H1 (cell line): Measurements from ENCODE around the gene PSD2. TPM values are rescaled to one million over a fixed set of nuclear protein-coding genes. Genes with fewer than 3 reads are reported as not detected.

Experiments
- CTCF ChIA-PET: fragments of 300-600 bp; sonication (Branson Sonifier 250); formaldehyde crosslinking; loops from one replicate; lab custom pipeline; 2021; ENCODE audit not compliant: partially characterized antibody; lab: Charles Lee
- POLR2A ChIA-PET: fragments of 300-600 bp; sonication (Branson Sonifier 250); formaldehyde crosslinking; loops from one replicate; lab custom pipeline; 2021; ENCODE audit warnings: inconsistent platforms; ENCODE audit not compliant: partially characterized antibody; lab: Charles Lee
- DNase-seq, 2 experiments: peaks; one replicate each; pipeline versions ENCODE4 v3.0.0 to v3.0.0-alpha.2; 2010 to 2022; ENCODE audit warnings: low spot score in 2 of 2, low read depth in 1 of 2, mixed read lengths in 1 of 2
- FAIRE-seq: peaks from 2 replicates; lab custom pipeline; 2011; peaks lifted over from hg19 to GRCh38; lab: Jason Lieb, UNC
- H2AFZ ChIP-seq: 2 replicates; pipeline ENCODE4 v1.8.1; 2012; ENCODE audit warnings: low read length, inconsistent platforms
- H2AK5ac ChIP-seq: 2 replicates; pipeline ENCODE4 v1.6.1; 2013; ENCODE audit warnings: low read depth, low read length
- H2BK120ac ChIP-seq: replicated peaks from 2 replicates; pipeline ENCODE3; 2013; ENCODE audit warnings: low read depth, low read length, inconsistent platforms
- H2BK12ac ChIP-seq: 2 replicates; pipeline ENCODE4 v1.6.1; 2013; ENCODE audit warnings: low read depth, low read length
- H2BK15ac ChIP-seq: 2 replicates; pipeline ENCODE4 v1.6.1; 2013; ENCODE audit warnings: low read length
- H2BK20ac ChIP-seq: 2 replicates; pipeline ENCODE4 v1.6.1; 2013; ENCODE audit warnings: low read length
- H2BK5ac ChIP-seq: 2 replicates; pipeline ENCODE4 v1.6.1; 2013; ENCODE audit warnings: low read depth, low read length
- H3K14ac ChIP-seq: 2 replicates; pipeline ENCODE4 v1.6.1; 2013; ENCODE audit warnings: inconsistent platforms; ENCODE audit not compliant: insufficient read length
- H3K18ac ChIP-seq: 2 replicates; pipeline ENCODE4 v1.6.1; 2013; ENCODE audit warnings: low read length; ENCODE audit errors: extremely low read depth
- H3K23ac ChIP-seq: 2 replicates; pipeline ENCODE4 v1.6.1; 2013; ENCODE audit warnings: inconsistent platforms; ENCODE audit not compliant: insufficient read length
- H3K23me2 ChIP-seq: 2 replicates; pipeline ENCODE4 v1.6.1; 2013; ENCODE audit warnings: low read depth, low read length
- H3K27ac ChIP-seq: 2 replicates; pipeline ENCODE4 v1.6.1; 2011; ENCODE audit warnings: low read depth, low read length, inconsistent platforms
- H3K27me3 ChIP-seq, 4 experiments: replicated peaks in 1 of 4; 1 replicate in 1 of 4; 2 replicates in 3 of 4; pipeline versions ENCODE4 v1.6.1 to v1.8.1; 2011 to 2013; ENCODE audit warnings: low read length in 3 of 4, mild to moderate bottlenecking in 3 of 4, inconsistent platforms in 2 of 4, mixed read lengths in 2 of 4, moderate library complexity in 1 of 4; ENCODE audit not compliant: control insufficient read depth in 3 of 4, insufficient read depth in 3 of 4; ENCODE audit errors: extremely low read depth in 1 of 4
- H3K36me3 ChIP-seq, 4 experiments: 2 replicates each; pipeline versions ENCODE4 v1.6.1 to v1.8.1; 2011 to 2013; ENCODE audit warnings: mild to moderate bottlenecking in 4 of 4, low read length in 3 of 4, moderate library complexity in 2 of 4, control low read depth in 1 of 4, inconsistent platforms in 1 of 4; ENCODE audit not compliant: insufficient read depth in 4 of 4, control insufficient read depth in 2 of 4
- H3K4ac ChIP-seq: replicated peaks from 2 replicates; pipeline ENCODE3; 2013; ENCODE audit warnings: low read length, low read depth, mixed read lengths, inconsistent platforms; ENCODE audit not compliant: insufficient read length
- H3K4me1 ChIP-seq, 4 experiments: replicated peaks in 1 of 4; 1 replicate in 1 of 4; 2 replicates in 3 of 4; pipeline versions ENCODE4 v1.6.1 to v1.8.1; 2011 to 2013; ENCODE audit warnings: low read length in 3 of 4, inconsistent platforms in 2 of 4, mixed read lengths in 1 of 4; ENCODE audit not compliant: insufficient read depth in 4 of 4, control insufficient read depth in 3 of 4
- H3K4me2 ChIP-seq, 2 experiments: 2 replicates each; pipeline versions ENCODE4 v1.6.1 to v1.8.1; 2011 to 2013; ENCODE audit warnings: low read depth in 2 of 2, low read length in 2 of 2, control low read depth in 1 of 2, inconsistent platforms in 1 of 2, mild to moderate bottlenecking in 1 of 2; ENCODE audit not compliant: insufficient read depth in 1 of 2
- H3K4me3 ChIP-seq, 4 experiments: fragments of 200-600, 300-600 bp in 1 of 4; sonication (generic), shearing (Covaris generic), sonication (Bioruptor Twin) in 1 of 4; 2 replicates each; pipeline versions ENCODE4 v1.5.1 to v1.8.1; 2011 to 2016; ENCODE audit warnings: low read length in 4 of 4, low read depth in 3 of 4, control low read depth in 2 of 4, inconsistent platforms in 2 of 4, mild to moderate bottlenecking in 2 of 4, mixed read lengths in 1 of 4, moderate library complexity in 1 of 4; ENCODE audit not compliant: insufficient read depth in 2 of 4; ENCODE audit errors: extremely low read depth in 1 of 4
- H3K56ac ChIP-seq: replicated peaks from 2 replicates; pipeline ENCODE3; 2013; ENCODE audit warnings: low read depth, mild to moderate bottlenecking, mixed read lengths, low read length, inconsistent platforms; ENCODE audit not compliant: insufficient read length
- H3K79me1 ChIP-seq: 2 replicates; pipeline ENCODE4 v1.6.1; 2013; ENCODE audit warnings: low read depth, low read length, control low read depth
- H3K79me2 ChIP-seq, 2 experiments: 2 replicates each; pipeline versions ENCODE4 v1.6.1 to v1.8.1; 2012 to 2013; ENCODE audit warnings: low read length in 2 of 2, mild to moderate bottlenecking in 2 of 2, inconsistent platforms in 1 of 2; ENCODE audit not compliant: insufficient read depth in 2 of 2, control insufficient read depth in 1 of 2
- H3K9ac ChIP-seq, 4 experiments: replicated peaks in 1 of 4; 1 replicate in 1 of 4; 2 replicates in 3 of 4; pipeline versions ENCODE4 v1.6.1 to v1.8.1; 2011 to 2013; ENCODE audit warnings: low read depth in 3 of 4, low read length in 3 of 4, control low read depth in 2 of 4, mild to moderate bottlenecking in 2 of 4, moderate library complexity in 2 of 4, inconsistent platforms in 1 of 4; ENCODE audit errors: extremely low read depth in 1 of 4
- H3K9me3 ChIP-seq, 2 experiments: 2 replicates each; pipeline versions ENCODE4 v1.6.1 to v1.8.1; 2012 to 2013; ENCODE audit warnings: mild to moderate bottlenecking in 2 of 2, moderate library complexity in 2 of 2, control low read depth in 1 of 2, inconsistent platforms in 1 of 2, low read depth in 1 of 2, low read length in 1 of 2, mixed read lengths in 1 of 2; ENCODE audit not compliant: insufficient read depth in 2 of 2
- H4K20me1 ChIP-seq, 2 experiments: replicated peaks in 1 of 2; 2 replicates each; pipeline versions ENCODE3 to v1.8.1; 2011 to 2013; ENCODE audit warnings: inconsistent platforms in 2 of 2, low read length in 2 of 2, mild to moderate bottlenecking in 1 of 2; ENCODE audit not compliant: insufficient read depth in 2 of 2, control insufficient read depth in 1 of 2
- H4K5ac ChIP-seq: 2 replicates; pipeline ENCODE4 v1.6.1; 2013; ENCODE audit warnings: low read length, low read depth, mixed read lengths, inconsistent platforms; ENCODE audit not compliant: insufficient read length
- H4K8ac ChIP-seq: 2 replicates; pipeline ENCODE4 v1.8.0; 2013; ENCODE audit warnings: mild to moderate bottlenecking, moderate library complexity, low read length, inconsistent platforms; ENCODE audit not compliant: insufficient read depth; ENCODE audit errors: extremely low read depth
- H4K91ac ChIP-seq: replicated peaks from 2 replicates; pipeline ENCODE3; 2013; ENCODE audit warnings: low read length, mixed read lengths, inconsistent platforms; ENCODE audit not compliant: insufficient read length
- ASH2L ChIP-seq: fragments of 200-600, 300-600 bp; sonication (generic); IDR thresholded peaks from one replicate; pipeline ENCODE4 v1.7.1; 2017; ENCODE audit warnings: low read length
- CBX5 ChIP-seq: fragments of 300-800, 300-1000 bp; sonication (generic); IDR thresholded peaks from 2 replicates; pipeline ENCODE4 v1.7.1; 2016; ENCODE audit warnings: antibody characterized with exemption, low read length, low read depth
- CEBPB ChIP-seq: IDR thresholded peaks from 2 replicates; pipeline ENCODE4 v1.6.1; 2012; ENCODE audit warnings: low read depth, low read length
- CREB1 ChIP-seq: IDR thresholded peaks from 2 replicates; pipeline ENCODE4 v1.6.1; 2012; ENCODE audit warnings: inconsistent platforms
- POLR2A ChIP-seq, 2 experiments: IDR thresholded peaks; 1 replicate in 1 of 2; 2 replicates in 1 of 2; pipeline ENCODE4 v1.6.1; 2011; ENCODE audit warnings: low read depth in 2 of 2, low read length in 2 of 2, mild to moderate bottlenecking in 2 of 2; ENCODE audit errors: control extremely low read depth in 1 of 2
- SP1 ChIP-seq: IDR thresholded peaks from 2 replicates; pipeline ENCODE4 v1.6.1; 2011; ENCODE audit warnings: low read depth, low read length
- SP2 ChIP-seq: IDR thresholded peaks from 2 replicates; pipeline ENCODE4 v1.6.1; 2012; ENCODE audit warnings: mild to moderate bottlenecking, low read length, inconsistent platforms
- SP4 ChIP-seq: IDR thresholded peaks from 2 replicates; pipeline ENCODE4 v1.6.1; 2012; ENCODE audit warnings: low read length, inconsistent platforms
- SRF ChIP-seq: IDR thresholded peaks from 2 replicates; pipeline ENCODE4 v1.6.1; 2011; ENCODE audit warnings: mild to moderate bottlenecking, low read depth, low read length, moderate library complexity
- SUZ12 ChIP-seq: fragments of 200-600 bp; sonication (generic); IDR thresholded peaks from 2 replicates; pipeline ENCODE4 v1.6.1; 2012; ENCODE audit warnings: mild to moderate bottlenecking, inconsistent platforms, low read length, moderate library complexity, mixed read lengths
- TAF7 ChIP-seq: optimal IDR thresholded peaks from 2 replicates; pipeline ENCODE3; 2011; ENCODE audit warnings: low read depth, mild to moderate bottlenecking, inconsistent platforms, low read length, moderate library complexity, borderline replicate concordance
- TCF12 ChIP-seq: IDR thresholded peaks from 2 replicates; pipeline ENCODE4 v1.6.1; 2011; ENCODE audit warnings: low read depth, mild to moderate bottlenecking, low read length
- WGBS, 2 experiments: shearing (Covaris generic) in 1 of 2; methylation state at CpG; one replicate each; pipeline versions ENCODE4 v1.1.6 to v1.1.7; 2013 to 2015; ENCODE audit warnings: low lambda C conversion rate in 2 of 2, mixed read lengths in 2 of 2, inconsistent platforms in 1 of 2, low coverage in 1 of 2, missing lambda C conversion rate in 1 of 2; ENCODE audit not compliant: insufficient replicate concordance in 2 of 2, insufficient coverage in 1 of 2, insufficient read length in 1 of 2; ENCODE audit errors: extremely low coverage in 1 of 2, missing lambda C conversion rate in 1 of 2; 5-methylcytosine and 5-hydroxymethylcytosine counted together
- polyA plus RNA-seq, 7 experiments: library from polyadenylated mRNA; depleted of rRNA in 3 of 7; stranded (reverse) in 5 of 7; unstranded in 2 of 7; fragments of >200 nt in 5 of 7; fragments of 200-250 nt in 2 of 7; gene quantifications; 1 replicate in 5 of 7; 2 replicates in 1 of 7; 4 replicates in 1 of 7; pipeline versions ENCODE4 v1.2.1 to v1.2.3, GENCODE V29; 2011 to 2013; ENCODE audit warnings: missing spikeins in 2 of 7, mixed read lengths in 2 of 7
- total RNA-seq: library from RNA; stranded (reverse); fragmentation: NEBNext Ultra II Directional; extraction: Animal tissue kit (Norgen Biotek cat#: 25700); gene quantifications from 2 replicates; pipeline ENCODE4 v1.2.1, GENCODE V29; 2021

PSD2 gene
- total and polyA plus RNA-seq, 2 of the 8 experiments (the other 6 are each of a cell fraction or from before 2014, with no cell fraction given): 0.06 to 0.14 TPM

DNA sequence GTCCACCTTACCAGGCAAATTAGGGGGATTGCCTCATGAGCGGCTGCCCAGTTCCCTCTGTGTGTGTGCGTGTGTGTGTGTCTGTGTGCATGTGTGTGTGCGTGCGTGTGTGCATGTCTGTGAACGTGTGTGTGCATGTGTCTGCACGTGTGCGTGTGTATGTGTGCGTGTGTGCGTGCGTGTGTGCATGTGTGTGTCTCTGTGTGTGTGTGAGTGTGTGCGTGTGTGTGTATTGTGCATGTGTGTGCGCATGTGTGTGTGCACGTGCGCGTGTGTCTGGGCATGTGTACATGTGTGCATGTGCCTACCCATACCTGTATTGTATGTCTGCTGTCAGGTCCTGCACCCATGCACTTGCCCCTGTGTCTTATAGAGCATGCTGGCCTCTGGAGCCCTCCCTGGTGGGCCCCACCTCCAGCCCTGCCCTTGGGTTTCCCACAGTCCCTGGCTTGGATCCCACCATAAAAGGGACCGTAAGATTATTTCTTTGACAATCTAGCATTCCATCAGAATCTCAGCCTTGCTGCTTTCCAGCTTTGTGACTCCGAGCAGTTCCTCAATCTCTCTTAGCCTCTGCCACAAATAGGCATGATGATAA lies 9.3 kb downstream of the PSD2 start:
- H4K20me1 ChIP-seq: peaks cover 0 to 4% of the 10 kb centered on the region in 2 experiments
- DNase-seq (no peak), FAIRE-seq (no peak)
- H3K79me1 ChIP-seq: no peaks in the 10 kb centered on the region
- no peak overlapping the region for H2BK120ac ChIP-seq
- no peak overlapping the region for H3K27ac ChIP-seq
- 0 out of 2 replicates have a peak overlapping the region, but pooled peaks have one; percentile 5 for H2BK5ac ChIP-seq
- no peak overlapping the region for H3K14ac ChIP-seq
- no peaks in the 10 kb centered on the region for H3K9me3 ChIP-seq
- CTCF ChIA-PET: interaction anchor here (1.3 to 9.2 kb wide), 10 partner anchors 7 to 171 kb away, joined by 4 to 68 read pairs (median 12); partner anchors contain the start of gene PSD2
- WGBS, 2 experiments: 90% methylated on average over 17 of the region's 17 CpGs; no CpG with 5 or more reads in 1 of the 2 experiments
- H4K5ac ChIP-seq: no peak overlapping the region
- no peak overlapping the region for H3K4me2 ChIP-seq
- no peaks in the 10 kb centered on the region for H3K23me2 ChIP-seq
- no peak overlapping the region for H2AFZ ChIP-seq
- no peak overlapping the region for H3K23ac ChIP-seq
- no peak overlapping the region for H2AK5ac ChIP-seq
- no peak for TF ChIP-seq SP1
- no peak for TF ChIP-seq SP2
- no peak for TF ChIP-seq SP4
- TF ChIP-seq SUZ12: no peak
- no peak for TF ChIP-seq POLR2A (IDR thresholded peaks at IDR 0.05; ENCODE audit: control extremely low read depth in 1 of 2, low read depth in 2 of 2, low read length in 2 of 2)
- no peak for TF ChIP-seq TCF12
- TF ChIP-seq SRF: no peak
- no peak for TF ChIP-seq CBX5
- TF ChIP-seq TAF7: no peak
- TF ChIP-seq ASH2L: no peak
- TF ChIP-seq CEBPB: no peak
- TF ChIP-seq CREB1: no peak
- no peak overlapping the region for H4K91ac ChIP-seq
- no peaks in the 10 kb centered on the region for H3K36me3 ChIP-seq
- no peak overlapping the region; the same call in 1 of the 2 replicates for H2BK15ac ChIP-seq
- POLR2A ChIA-PET: interaction anchor here (0.9 kb wide), 1 partner anchor 21 kb away, joined by 3 read pairs; no protein-coding TSS in a partner anchor
- H3K9ac ChIP-seq: no peak overlapping the region; a peak in 1 of 7 replicates
- H3K4me3 ChIP-seq: no peak overlapping the region
- H3K4ac ChIP-seq: no peak overlapping the region
- H3K56ac ChIP-seq: no peak overlapping the region
- no peak overlapping the region for H2BK12ac ChIP-seq
- H3K27me3 ChIP-seq: peaks cover 0 to 4% (median 1%) of the 10 kb centered on the region in 4 experiments; a peak in 3 of 7 replicates
- H3K4me1 ChIP-seq: no peaks in the 10 kb centered on the region
- H3K18ac ChIP-seq: no peak overlapping the region
- no peak overlapping the region; the same call in 1 of the 2 replicates for H4K8ac ChIP-seq
- H2BK20ac ChIP-seq: no peak overlapping the region
- H3K79me2 ChIP-seq: no peaks in the 10 kb centered on the region
